Peyer's patch (tissue), 4 donors: ENCODE results near the gene SLC2A9.

ENCODE experiments used
- CTCF ChIP-seq, 6 experiments: fragments of 450-650 bp in 4 of 6; fragments of 200-600 bp in 2 of 6; sonication (generic) in 1 of 6; IDR thresholded peaks; one replicate each; pipeline ENCODE4 v1.5.1; 2017 to 2019; ENCODE audit warnings: antibody characterized with exemption in 6 of 6, mild to moderate bottlenecking in 3 of 6, moderate library complexity in 1 of 6
- POLR2A ChIP-seq, 2 donors: fragments of 450-650 bp; IDR thresholded peaks; one replicate each; pipeline ENCODE4 v1.5.1; 2017; ENCODE audit warnings: antibody characterized with exemption in 2 of 2, mild to moderate bottlenecking in 2 of 2, moderate library complexity in 2 of 2

- TF ChIP-seq CTCF (IDR thresholded peaks at IDR 0.05) = no peak
- TF ChIP-seq POLR2A (IDR thresholded peaks at IDR 0.05) = no peak
Measured at GRCh38 chr4:9891740-9892139, 129.6 kb downstream of the SLC2A9 start.
